GM18507 (cell line): ENCODE results near the gene PPIH.
"Not testable (repeated sequence)": the region's sequence is repeated elsewhere in the genome, so short reads cannot be mapped to it uniquely, and the experiment has no call there.

Experiments
- DNase-seq: peaks from one replicate; pipeline ENCODE4 v3.0.0; 2011; ENCODE audit warnings: low read depth; ENCODE audit not compliant: insufficient read length; ENCODE audit errors: extremely low spot score
- FAIRE-seq: peaks from 2 replicates; lab custom pipeline; 2011; peaks lifted over from hg19 to GRCh38; lab: Jason Lieb, UNC

The PPIH gene

DNA sequence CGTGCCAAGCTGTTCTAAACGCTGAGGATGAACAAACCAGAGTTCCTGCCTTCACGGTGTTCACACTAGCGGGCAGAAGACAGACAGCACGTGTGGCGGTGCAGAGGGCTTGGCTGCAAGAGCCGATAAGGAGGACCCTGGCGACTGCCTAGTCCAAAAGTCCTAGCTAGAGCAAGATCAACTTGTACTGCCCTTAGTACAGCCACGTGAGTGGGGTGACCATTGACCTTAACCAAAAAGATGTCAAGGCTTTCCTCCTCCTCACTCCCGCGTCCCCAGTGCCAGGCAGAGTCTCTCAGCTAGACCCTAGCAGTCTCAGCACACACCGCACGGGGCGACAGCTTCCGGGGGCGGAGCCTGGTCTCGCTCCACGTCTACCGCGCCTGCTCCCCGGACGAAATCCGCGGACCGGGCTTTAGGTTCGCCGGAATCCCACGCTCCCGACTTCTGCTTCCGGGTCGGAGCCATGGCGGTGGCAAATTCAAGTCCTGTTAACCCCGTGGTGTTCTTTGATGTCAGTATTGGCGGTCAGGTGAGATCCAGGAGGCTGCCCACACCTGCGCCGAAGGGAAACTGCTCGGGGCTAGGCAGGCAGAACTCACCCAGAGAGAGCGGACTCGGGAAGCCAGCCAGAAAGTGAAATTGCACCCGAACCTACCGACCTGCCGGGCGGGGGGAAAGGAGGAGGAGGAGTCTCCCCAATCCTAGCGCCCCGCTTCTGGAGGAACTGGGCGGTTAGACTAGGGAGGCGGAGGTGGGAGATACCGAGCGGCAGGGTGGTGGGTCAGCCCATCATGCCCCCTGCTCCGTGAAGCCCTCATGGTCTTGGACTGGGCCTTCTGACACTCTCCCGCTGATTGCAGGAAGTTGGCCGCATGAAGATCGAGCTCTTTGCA lies at the start of gene PPIH:
Gene PPIH, plus strand, starts transcription at position 443 of the 896 bp plus-strand sequence. Its CDS starts 24 bp downstream, at position 467.
- FAIRE-seq (peak; percentile 96), DNase-seq (peak; percentile 91)

DNA sequence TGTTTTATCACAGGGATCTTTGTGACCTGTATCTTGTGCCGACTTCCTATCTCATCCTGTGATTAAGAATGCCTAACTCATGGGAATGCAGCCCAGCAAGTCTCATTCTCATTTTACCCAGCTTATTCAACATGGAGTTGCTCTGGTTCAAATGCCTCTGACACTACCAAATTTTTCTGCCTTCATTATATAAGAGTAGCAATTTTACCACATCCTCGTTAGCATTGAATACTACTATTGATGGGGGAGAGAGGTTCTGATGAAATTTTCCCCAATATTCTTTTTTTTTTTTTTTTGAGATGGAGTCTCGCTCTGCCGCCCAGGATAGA lies 44.5 kb upstream of the PPIH start:
- FAIRE-seq (no peak), DNase-seq (no peak)

DNA sequence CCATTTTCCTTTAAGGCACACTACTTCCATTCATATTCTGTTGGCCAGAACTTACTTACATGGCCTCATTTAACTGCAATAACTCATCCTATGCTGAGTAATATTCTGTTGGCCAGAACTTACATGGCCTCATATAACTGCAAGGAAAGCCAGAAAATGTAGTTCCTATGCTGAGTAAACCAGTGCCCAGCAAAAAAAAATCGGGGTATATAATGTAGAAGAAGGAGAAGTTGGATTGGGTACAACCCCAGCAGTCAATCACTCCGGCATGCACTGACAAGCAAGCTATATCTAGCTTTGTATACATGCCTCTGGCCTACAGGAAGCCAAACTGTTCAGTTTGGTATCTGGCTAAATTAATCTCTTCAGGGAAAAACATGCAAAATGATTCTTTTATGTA lies 39.4 kb upstream of the PPIH start:
- FAIRE-seq, result no peak
- DNase-seq, result no peak

- FAIRE-seq (no peak), DNase-seq (no peak)
These were observed 37.9 kb upstream of the PPIH start for GRCh38 chr1:42620307-42620706.

DNA sequence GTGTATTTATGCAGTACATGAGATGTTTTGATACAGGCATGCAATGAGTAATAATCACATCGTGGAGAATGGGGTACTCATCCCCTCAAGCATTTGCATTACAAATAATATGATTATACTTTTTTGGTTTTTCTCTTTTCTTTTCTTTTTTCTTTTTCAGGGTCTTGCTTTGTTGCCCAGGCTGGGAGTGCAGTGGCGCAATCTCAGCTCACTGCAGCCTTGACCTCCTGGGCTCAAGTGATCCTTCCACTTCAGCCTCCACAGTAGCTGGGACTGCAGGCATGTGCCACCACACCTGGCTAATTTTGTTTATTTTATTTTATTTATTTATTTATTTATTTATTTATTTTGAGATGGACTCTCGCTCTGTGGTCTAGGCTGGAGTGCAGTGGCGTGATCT lies 37.0 kb upstream of the PPIH start:
- not testable (repeated sequence) for DNase-seq, FAIRE-seq

- DNase-seq, FAIRE-seq: not testable (repeated sequence)
These were observed 31.0 kb upstream of the PPIH start for GRCh38 chr1:42627205-42627604.

GRCh38 chr1:42639116-42639515 lies 19.1 kb upstream of the PPIH start:
- FAIRE-seq, result no peak
- DNase-seq, result no peak

- no peak for FAIRE-seq
- DNase-seq, result no peak
These were observed 12.2 kb upstream of the PPIH start for GRCh38 chr1:42646056-42646455.

DNA sequence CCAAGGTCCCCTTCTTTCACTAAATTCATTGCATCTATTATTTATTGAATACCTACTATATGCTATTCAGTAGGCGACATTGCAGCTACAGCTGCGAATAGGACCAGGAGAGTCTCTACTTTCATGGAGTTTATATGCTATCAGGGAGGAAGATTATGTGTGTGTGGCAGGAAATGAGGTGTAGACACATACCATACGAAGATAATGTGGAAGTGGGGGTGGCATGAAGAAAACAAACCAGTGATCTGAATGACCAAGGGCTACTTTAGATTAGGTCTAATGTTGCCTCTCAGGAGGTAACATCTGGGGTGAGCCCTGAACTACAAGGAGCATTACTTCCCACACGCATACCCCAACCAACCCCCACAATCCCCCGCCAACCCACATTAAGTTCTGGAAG lies 1.0 kb upstream of the PPIH start:
- FAIRE-seq (no peak), DNase-seq (no peak)

GRCh38 chr1:42658877-42659337 lies 684 bp downstream of the PPIH start:
- no peak for FAIRE-seq
- DNase-seq, result no peak

DNA sequence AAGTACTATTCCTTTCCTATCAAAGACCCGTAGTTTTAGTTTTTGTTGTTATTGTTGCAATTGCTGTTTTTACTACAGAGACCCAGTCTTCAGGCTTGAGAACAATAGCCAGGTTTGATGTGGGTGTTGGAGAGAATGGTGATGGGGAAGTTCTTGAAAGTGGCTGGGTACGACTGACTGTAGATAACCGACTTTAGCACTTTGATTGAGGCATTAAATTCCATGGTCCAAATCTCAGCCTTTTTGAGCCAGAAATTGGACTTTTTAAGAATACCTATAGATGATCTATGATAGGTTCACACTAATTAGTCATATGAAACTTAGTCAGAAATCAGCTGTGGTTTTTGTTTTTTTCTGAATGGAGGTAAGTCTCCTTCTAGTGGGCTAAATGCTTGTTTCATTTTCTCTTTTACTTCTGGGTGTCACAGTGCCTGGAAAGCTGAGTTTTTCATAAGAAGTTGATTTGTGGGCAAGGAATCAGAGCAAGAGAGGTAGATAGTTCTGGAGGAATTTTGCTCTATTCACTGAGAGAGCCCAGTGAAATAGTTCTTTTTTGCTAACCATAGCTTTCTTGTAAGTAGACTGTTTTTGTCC lies 2.8 kb downstream of the PPIH start:
- FAIRE-seq (no peak), DNase-seq (no peak)

- no peak for FAIRE-seq
- DNase-seq, result no peak
These were observed 11.7 kb downstream of the PPIH start for GRCh38 chr1:42669936-42670335.

GRCh38 chr1:42670425-42670824 lies 12.2 kb downstream of the PPIH start:
- FAIRE-seq, result no peak

GRCh38 chr1:42674214-42674613 lies 16.0 kb downstream of the PPIH start:
- FAIRE-seq, result no peak
- DNase-seq, result no peak

More at GRCh38 chr1:42670425-42670824, 12.2 kb downstream of the PPIH start:
- DNase-seq, result no peak

- no peak for DNase-seq
- no peak for FAIRE-seq
These were observed 16.5 kb downstream of the PPIH start for GRCh38 chr1:42674682-42675081.

- FAIRE-seq, result no peak
- no peak for DNase-seq
These were observed 17.2 kb downstream of the PPIH start for GRCh38 chr1:42675467-42675866.

GRCh38 chr1:42676534-42677087 lies 18.4 kb downstream of the PPIH start:
- no peak for FAIRE-seq
- no peak for DNase-seq

GRCh38 chr1:42679364-42679983 lies 21.3 kb downstream of the PPIH start:
- FAIRE-seq, result no peak
- no peak for DNase-seq

DNA sequence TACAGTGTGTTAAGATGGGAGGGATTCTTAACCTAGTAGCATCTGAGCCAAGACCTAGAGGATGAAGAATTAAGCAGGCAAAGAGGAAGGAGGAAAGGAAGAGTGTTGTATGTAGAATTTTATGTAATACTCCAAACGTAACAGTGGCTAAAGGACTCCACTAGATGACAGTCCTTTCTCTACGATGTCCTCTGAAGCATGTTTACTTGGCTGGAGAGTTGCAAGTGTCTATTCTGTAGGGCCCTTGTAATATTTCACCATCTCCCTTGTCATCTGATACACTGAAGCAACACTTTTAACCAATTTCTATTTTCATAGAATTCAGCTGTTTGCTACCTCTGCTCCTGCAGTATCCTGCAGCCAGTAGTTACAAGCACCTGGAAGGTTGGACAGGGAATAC lies 21.8 kb downstream of the PPIH start:
- FAIRE-seq (no peak), DNase-seq (no peak)
